ENCODE results near the gene ACTR8. TPM values are rescaled to one million over a fixed set of nuclear protein-coding genes. Genes with fewer than 3 reads are reported as not detected.

The ACTR8 gene
- total RNA-seq, 1 experiment from 2014 or later, result 29.9 TPM

- H3K27me3 Mint-ChIP-seq (ENCODE audit: low read depth), result no peaks in the 10 kb centered on the region
- no peak overlapping the region for H3K4me3 Mint-ChIP-seq
- H3K27ac Mint-ChIP-seq, result no peak overlapping the region
- DNase-seq (ENCODE audit: low spot score) (peak; percentile 59), ATAC-seq (peak; percentile 94)
- ChIA-PET POLR2A (no interaction called here), CTCF (interaction anchor here (1.3 kb wide), 1 partner anchor 75 kb away, joined by 3 read pairs; no protein-coding TSS in a partner anchor)
- H3K9me3 Mint-ChIP-seq, result no peaks in the 10 kb centered on the region
- H3K4me1 Mint-ChIP-seq, result peaks cover 9% of the 10 kb centered on the region
- no peaks in the 10 kb centered on the region; the same call in 1 of the 2 replicates for H3K36me3 Mint-ChIP-seq
- TF ChIP-seq NFYB (CRISPR knock-in tag; conservative IDR thresholded peaks at IDR 0.05; ENCODE audit: low read depth), result no peak
- TF ChIP-seq CTCF (IDR thresholded peaks at IDR 0.05), result peak; percentile 37; the same call in 1 of the 2 replicates
These were observed 58.7 kb downstream of the ACTR8 start for GRCh38 chr3:53823026-53823955.

- peaks cover 9% of the 10 kb centered on the region for H3K4me1 Mint-ChIP-seq
- no peak overlapping the region for H3K4me3 Mint-ChIP-seq
- ATAC-seq, result no peak
- POLR2A ChIA-PET, result interaction anchor here (0.5 kb wide), 1 partner anchor 12 kb away, joined by 3 read pairs; no protein-coding TSS in a partner anchor
- no peak overlapping the region for H3K27ac Mint-ChIP-seq
- CTCF ChIA-PET, result interaction anchor here (0.5 to 1.3 kb wide), 7 partner anchors 9 to 129 kb away, joined by 3 to 4 read pairs (median 3); no protein-coding TSS in a partner anchor
- no peaks in the 10 kb centered on the region for H3K9me3 Mint-ChIP-seq
- H3K27me3 Mint-ChIP-seq (ENCODE audit: low read depth), result no peaks in the 10 kb centered on the region
- no peak for DNase-seq (ENCODE audit: low spot score)
- TF ChIP-seq ATF1 (CRISPR knock-in tag; IDR thresholded peaks at IDR 0.05) (no peak), ZNF671 (CRISPR knock-in tag; IDR thresholded peaks at IDR 0.05) (no peak), NR1H2 (CRISPR knock-in tag; IDR thresholded peaks at IDR 0.05) (no peak), ELF4 (CRISPR knock-in tag; IDR thresholded peaks at IDR 0.05; ENCODE audit: low read depth) (no peak), USF1 (CRISPR knock-in tag; IDR thresholded peaks at IDR 0.05) (no peak), CREM (CRISPR knock-in tag; IDR thresholded peaks at IDR 0.05) (no peak), NR3C1 (CRISPR knock-in tag; conservative IDR thresholded peaks at IDR 0.05; ENCODE audit: low read depth) (no peak), GRHL2 (CRISPR knock-in tag; IDR thresholded peaks at IDR 0.05; ENCODE audit: insufficient replicate concordance, severe bottlenecking) (no peak), ZNF396 (CRISPR knock-in tag; IDR thresholded peaks at IDR 0.05; ENCODE audit: borderline replicate concordance) (no peak), NFE2L1 (CRISPR knock-in tag; IDR thresholded peaks at IDR 0.05) (no peak), FOXJ3 (CRISPR knock-in tag; IDR thresholded peaks at IDR 0.05; ENCODE audit: borderline replicate concordance) (no peak), FOXP1 (CRISPR knock-in tag; IDR thresholded peaks at IDR 0.05; ENCODE audit: borderline replicate concordance) (no peak), PRRX2 (CRISPR knock-in tag; IDR thresholded peaks at IDR 0.05) (no peak)
- no peaks in the 10 kb centered on the region; the same call in 1 of the 2 replicates for H3K36me3 Mint-ChIP-seq
These were observed 59.6 kb downstream of the ACTR8 start for GRCh38 chr3:53822331-53822741.

- DNase-seq (ENCODE audit: low spot score) (no peak), ATAC-seq (no peak)
- H3K4me3 Mint-ChIP-seq, result no peak overlapping the region
- no peaks in the 10 kb centered on the region for H3K9me3 Mint-ChIP-seq
- no peaks in the 10 kb centered on the region for H3K27me3 Mint-ChIP-seq (ENCODE audit: low read depth)
- ChIA-PET POLR2A (interaction anchor here (0.5 kb wide), 1 partner anchor 11 kb away, joined by 3 read pairs; no protein-coding TSS in a partner anchor), CTCF (interaction anchor here (0.5 to 1.1 kb wide), 5 partner anchors 9 to 129 kb away, joined by 3 to 4 read pairs (median 3); no protein-coding TSS in a partner anchor)
- peaks cover 9% of the 10 kb centered on the region for H3K4me1 Mint-ChIP-seq
- TF ChIP-seq USF1 (CRISPR knock-in tag; IDR thresholded peaks at IDR 0.05) (no peak), ZNF121 (CRISPR knock-in tag; IDR thresholded peaks at IDR 0.05) (no peak), ZNF281 (CRISPR knock-in tag; IDR thresholded peaks at IDR 0.05) (no peak), E2F4 (CRISPR knock-in tag; IDR thresholded peaks at IDR 0.05; ENCODE audit: borderline replicate concordance, low read depth) (no peak), GRHL2 (CRISPR knock-in tag; IDR thresholded peaks at IDR 0.05; ENCODE audit: insufficient replicate concordance, severe bottlenecking) (no peak)
- no peaks in the 10 kb centered on the region; the same call in 1 of the 2 replicates for H3K36me3 Mint-ChIP-seq
- H3K27ac Mint-ChIP-seq, result no peak overlapping the region
These were observed 60.3 kb downstream of the ACTR8 start for GRCh38 chr3:53821631-53822121.

Data from WTC11 (cell line).